Skeletal muscle tissue (tissue), 4 donors: ENCODE results near the gene MRPS31. TPM values are rescaled to one million over a fixed set of nuclear protein-coding genes. Genes with fewer than 3 reads are reported as not detected.

ENCODE experiments used
- H3K27ac ChIP-seq: one replicate; pipeline ENCODE4 v1.7.0; 2013; ENCODE audit warnings: mild to moderate bottlenecking, low read depth, low read length, inconsistent platforms
- H3K27me3 ChIP-seq, 3 donors: one replicate each; pipeline ENCODE4 v1.7.0; 2013; ENCODE audit warnings: low read length in 3 of 3; ENCODE audit not compliant: control insufficient read depth in 3 of 3, insufficient read depth in 3 of 3
- H3K36me3 ChIP-seq, 3 donors: one replicate each; pipeline ENCODE4 v1.7.0; 2013; ENCODE audit warnings: low read length in 3 of 3; ENCODE audit not compliant: control insufficient read depth in 3 of 3, insufficient read depth in 3 of 3
- H3K4me1 ChIP-seq, 3 donors: one replicate each; pipeline ENCODE4 v1.7.0; 2013; ENCODE audit warnings: low read length in 3 of 3, mild to moderate bottlenecking in 3 of 3; ENCODE audit not compliant: control insufficient read depth in 3 of 3, insufficient read depth in 3 of 3
- H3K4me3 ChIP-seq, 3 donors: one replicate each; pipeline ENCODE4 v1.7.0; 2013; ENCODE audit warnings: low read length in 3 of 3
- H3K9ac ChIP-seq, 3 donors: one replicate each; pipeline ENCODE4 v1.7.0; 2013; ENCODE audit warnings: low read length in 3 of 3, mild to moderate bottlenecking in 3 of 3, moderate library complexity in 2 of 3, low read depth in 1 of 3
- H3K9me3 ChIP-seq, 3 donors: one replicate each; pipeline ENCODE4 v1.7.0; 2013; ENCODE audit warnings: low read length in 3 of 3; ENCODE audit not compliant: control insufficient read depth in 3 of 3
- total RNA-seq: library from RNA; depleted of rRNA; stranded (reverse); fragments of >200 nt; gene quantifications from one replicate; pipeline ENCODE4 v1.2.3, GENCODE V29; 2014
- donor health status: Osteomylitis.

Gene MRPS31
- total RNA-seq, 1 donor from 2014 or later: 22.4 TPM

DNA sequence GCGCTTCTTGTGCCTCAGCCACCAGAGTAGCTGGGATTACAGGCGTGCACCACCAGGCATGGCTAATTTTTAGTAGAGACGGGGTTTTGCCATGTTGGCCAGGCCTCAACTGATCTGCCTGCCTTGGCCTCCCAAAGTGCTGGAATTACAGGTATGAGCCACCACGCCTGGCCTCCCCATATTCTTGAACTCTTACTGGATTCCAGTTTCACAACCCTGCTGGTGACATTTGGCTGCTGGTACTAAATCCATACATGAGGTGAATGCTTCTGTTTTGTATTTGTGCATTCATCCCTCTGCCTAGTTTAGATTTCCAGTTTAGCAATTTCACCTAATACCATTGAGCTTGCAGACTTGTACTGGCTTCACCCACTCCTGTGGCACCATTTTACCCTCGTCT, 32.3 kb upstream of the MRPS31 start:
- Histone ChIP-seq H3K36me3 (peaks cover 24 to 34% (median 26%) of the 10 kb centered on the region in 3 donors), H3K4me1 (no peaks in the 10 kb centered on the region), H3K9me3 (no peaks in the 10 kb centered on the region), H3K27me3 (no peaks in the 10 kb centered on the region), H3K9ac (no peak overlapping the region), H3K4me3 (no peak overlapping the region), H3K27ac (no peak overlapping the region)

DNA sequence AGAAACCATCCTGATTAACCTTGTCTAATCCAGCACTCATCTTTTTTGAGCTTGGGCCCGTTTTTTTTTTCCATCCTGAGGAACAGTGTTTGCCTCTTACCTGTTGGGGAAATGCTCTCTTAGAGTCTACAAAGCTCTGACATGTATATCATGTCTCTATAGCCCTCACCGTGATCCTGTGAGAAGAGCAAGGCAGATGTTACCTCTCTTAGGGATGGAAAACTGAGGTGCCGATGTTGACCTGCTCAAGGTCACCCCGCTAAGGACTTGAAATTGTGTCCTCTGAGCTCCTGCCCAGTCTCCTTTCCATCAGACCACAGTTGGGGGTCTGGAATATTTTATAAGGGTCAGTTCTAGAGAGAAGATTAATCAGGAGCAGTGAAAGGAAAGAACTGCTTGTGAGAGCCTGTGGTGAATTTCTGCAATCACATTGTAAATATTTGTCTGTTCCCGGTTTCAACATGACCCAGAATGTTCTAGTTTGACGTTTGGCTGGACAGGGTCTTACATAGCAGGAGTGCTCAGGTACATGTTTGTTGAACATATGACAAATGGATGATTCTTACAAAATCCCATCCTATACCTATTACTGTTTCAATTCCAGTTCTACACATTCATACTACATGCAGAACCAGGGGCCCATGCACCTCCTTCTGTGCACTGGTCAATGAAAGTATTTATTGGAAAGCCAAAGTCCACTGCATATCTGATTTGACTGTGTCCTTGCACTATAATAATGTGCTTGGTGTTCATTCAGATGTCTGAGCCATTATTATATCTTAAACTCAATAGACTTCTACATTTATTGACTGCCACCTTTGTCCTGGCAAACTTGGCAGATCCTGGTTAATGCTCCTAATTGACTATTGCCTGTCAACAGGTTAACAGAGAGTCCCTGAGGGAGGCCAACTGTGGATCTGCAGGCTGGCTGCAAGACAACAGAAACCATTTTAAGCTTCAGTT, 30.5 kb upstream of the MRPS31 start:
- Histone ChIP-seq H3K27me3 (no peaks in the 10 kb centered on the region), H3K4me1 (no peaks in the 10 kb centered on the region), H3K9me3 (no peaks in the 10 kb centered on the region), H3K9ac (no peak overlapping the region), H3K36me3 (peaks cover 21 to 36% (median 22%) of the 10 kb centered on the region in 3 donors), H3K4me3 (no peak overlapping the region), H3K27ac (no peak overlapping the region)

GRCh38 chr13:40800559-40800958, 29.6 kb upstream of the MRPS31 start:
- Histone ChIP-seq H3K4me3 (no peak overlapping the region), H3K27me3 (no peaks in the 10 kb centered on the region), H3K9ac (no peak overlapping the region), H3K36me3 (peaks cover 22 to 36% (median 26%) of the 10 kb centered on the region in 3 donors), H3K9me3 (no peaks in the 10 kb centered on the region), H3K27ac (no peak overlapping the region), H3K4me1 (no peaks in the 10 kb centered on the region)

DNA sequence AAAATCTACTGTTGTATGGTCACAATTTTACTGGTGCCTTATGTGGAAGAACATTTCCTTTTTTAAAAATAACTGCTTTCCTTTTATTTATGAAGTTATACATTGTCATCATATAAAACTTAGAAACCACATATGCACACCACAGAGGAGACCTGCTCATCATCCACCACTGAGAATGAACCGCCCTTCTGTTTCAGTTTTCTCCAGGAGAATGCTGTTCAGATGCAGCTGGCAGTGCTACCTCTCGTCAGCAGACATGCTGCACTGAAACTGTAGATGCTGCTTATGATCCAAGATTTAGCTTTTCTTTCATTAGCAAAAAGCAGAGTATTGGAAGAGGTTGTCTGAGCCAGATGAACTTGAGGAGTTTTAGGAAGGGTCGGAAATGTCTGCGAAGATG, 28.5 kb upstream of the MRPS31 start:
- Histone ChIP-seq H3K36me3 (peaks cover 23 to 31% (median 26%) of the 10 kb centered on the region in 3 donors), H3K9ac (no peak overlapping the region), H3K9me3 (no peaks in the 10 kb centered on the region), H3K4me3 (no peak overlapping the region), H3K27me3 (no peaks in the 10 kb centered on the region), H3K27ac (no peak overlapping the region), H3K4me1 (no peaks in the 10 kb centered on the region)

GRCh38 chr13:40798380-40798779, 27.4 kb upstream of the MRPS31 start:
- Histone ChIP-seq H3K36me3 (peaks cover 25 to 36% (median 31%) of the 10 kb centered on the region in 3 donors), H3K27me3 (no peaks in the 10 kb centered on the region), H3K4me3 (no peak overlapping the region), H3K9me3 (no peaks in the 10 kb centered on the region), H3K27ac (no peak overlapping the region), H3K4me1 (no peaks in the 10 kb centered on the region), H3K9ac (no peak overlapping the region)

DNA sequence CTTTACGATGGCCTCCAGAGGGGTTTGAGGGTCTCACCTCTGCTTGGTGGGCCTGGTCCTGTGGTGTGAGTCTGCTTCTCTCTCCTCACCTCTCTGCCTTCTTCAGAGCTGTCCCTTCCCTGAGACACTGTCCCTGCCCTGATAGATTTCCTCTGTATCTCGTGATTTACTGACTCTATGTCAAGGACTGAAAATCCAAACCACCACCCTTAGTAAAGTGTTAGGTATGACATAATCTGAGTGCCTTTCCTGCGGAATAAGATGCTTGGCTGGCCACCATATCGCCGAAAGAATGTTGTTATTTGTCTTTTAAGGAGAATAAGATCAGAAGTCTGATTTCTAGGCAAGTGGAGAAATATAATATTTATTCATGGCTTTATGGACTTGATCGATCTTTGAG, 25.7 kb upstream of the MRPS31 start:
- no peak overlapping the region for H3K27ac ChIP-seq
- peaks cover 20 to 37% (median 36%) of the 10 kb centered on the region in 3 donors for H3K36me3 ChIP-seq
- H3K27me3 ChIP-seq: no peaks in the 10 kb centered on the region
- no peak overlapping the region for H3K4me3 ChIP-seq
- no peaks in the 10 kb centered on the region for H3K4me1 ChIP-seq
- no peaks in the 10 kb centered on the region for H3K9me3 ChIP-seq
- H3K9ac ChIP-seq: no peak overlapping the region

DNA sequence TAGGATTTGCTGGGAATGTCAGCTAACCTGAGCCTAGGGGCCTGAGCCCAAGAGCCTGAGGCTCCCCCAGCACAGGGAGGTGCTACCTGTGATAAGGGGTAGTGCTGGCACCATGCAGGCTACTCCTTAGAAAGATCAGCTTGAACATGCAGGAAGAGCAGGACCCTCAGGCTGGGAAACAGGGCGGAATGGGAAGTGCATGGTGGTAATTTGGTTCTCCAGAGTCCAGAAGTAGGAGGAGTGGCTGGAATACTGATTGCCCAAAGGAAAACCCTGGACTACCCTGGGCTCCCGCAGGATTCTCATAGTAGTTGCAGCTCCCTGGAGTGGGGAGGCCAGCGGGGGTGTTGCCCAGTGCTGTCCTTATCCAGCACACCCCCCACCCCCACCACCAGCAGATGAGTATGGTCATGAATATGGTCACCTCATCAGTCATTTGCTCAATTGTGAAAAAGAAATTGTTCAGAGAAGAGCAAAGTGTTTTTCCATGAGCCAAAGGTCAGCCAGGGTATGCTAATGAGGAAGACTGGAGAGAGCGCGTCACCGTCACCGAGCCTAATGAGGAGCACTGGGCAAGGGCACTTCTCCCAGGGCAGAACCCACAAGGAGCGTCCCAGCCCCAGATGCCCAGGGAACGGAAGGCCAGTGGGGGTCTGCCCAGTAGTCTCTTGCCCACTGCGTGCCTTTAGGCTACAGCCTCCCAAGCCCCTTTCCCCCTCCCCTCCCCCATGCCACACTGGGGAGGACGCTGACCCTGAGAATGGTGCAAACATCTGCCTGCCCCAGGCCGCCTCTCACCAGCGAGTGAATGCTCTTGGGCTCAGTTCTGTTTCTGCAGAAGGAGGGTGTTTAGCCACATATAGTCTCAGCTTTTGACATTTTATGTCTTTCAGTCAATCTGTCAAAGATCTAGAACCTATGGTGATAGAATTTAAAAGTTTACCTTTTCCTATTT, 23.7 kb upstream of the MRPS31 start:
- Histone ChIP-seq H3K27ac (no peak overlapping the region), H3K4me1 (peaks cover 0 to 6% (median 0%) of the 10 kb centered on the region in 3 donors), H3K9ac (no peak overlapping the region), H3K27me3 (no peaks in the 10 kb centered on the region), H3K9me3 (no peaks in the 10 kb centered on the region), H3K4me3 (no peak overlapping the region), H3K36me3 (peaks cover 13 to 28% (median 23%) of the 10 kb centered on the region in 3 donors)

- H3K27ac ChIP-seq: no peak overlapping the region
- no peak overlapping the region for H3K9ac ChIP-seq
- peaks cover 0 to 6% (median 0%) of the 10 kb centered on the region in 3 donors for H3K4me1 ChIP-seq
- no peak overlapping the region for H3K4me3 ChIP-seq
- H3K27me3 ChIP-seq: no peaks in the 10 kb centered on the region
- no peaks in the 10 kb centered on the region for H3K9me3 ChIP-seq
- peaks cover 7 to 16% (median 11%) of the 10 kb centered on the region in 3 donors for H3K36me3 ChIP-seq
These were observed 22.3 kb upstream of the MRPS31 start for GRCh38 chr13:40793339-40793738.

DNA sequence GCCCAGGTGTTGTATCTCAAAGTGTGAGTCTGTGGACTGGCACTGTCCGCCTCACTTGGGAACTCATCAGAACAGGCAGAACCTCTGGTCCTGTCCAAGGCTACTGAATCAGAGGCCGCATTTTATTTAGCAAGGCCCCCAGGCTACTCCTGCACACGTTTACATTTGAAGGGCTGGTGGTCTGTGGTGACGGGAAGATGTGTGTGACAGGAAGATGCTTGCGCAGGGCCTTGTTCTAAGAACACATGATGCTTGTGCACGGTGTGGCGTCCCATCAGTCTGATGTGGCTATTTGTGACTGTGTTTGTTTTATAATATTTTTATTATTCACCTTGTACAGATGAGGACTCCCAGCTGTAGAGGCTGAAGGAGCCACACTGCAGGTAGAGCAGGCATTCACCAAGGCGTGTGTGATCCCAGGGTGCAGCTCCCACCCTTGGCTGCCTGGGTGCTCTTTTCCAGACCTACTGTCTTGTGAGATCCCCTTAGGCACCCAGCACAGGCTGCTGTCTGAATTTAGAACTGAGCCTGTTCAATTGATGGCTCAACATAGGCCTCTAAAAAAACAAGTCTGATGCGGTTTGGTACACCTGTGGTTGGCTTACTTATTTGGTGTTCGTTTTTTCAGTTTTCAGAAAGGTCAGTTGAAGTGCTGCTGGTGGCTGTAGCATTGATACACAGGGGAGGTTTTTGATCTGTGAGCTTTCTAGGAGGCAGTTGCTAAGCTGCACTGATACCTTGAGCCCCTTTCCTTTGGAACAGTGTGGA, 21.5 kb upstream of the MRPS31 start:
- Histone ChIP-seq H3K9ac (no peak overlapping the region), H3K9me3 (no peaks in the 10 kb centered on the region), H3K36me3 (peaks cover 7 to 16% (median 11%) of the 10 kb centered on the region in 3 donors), H3K27me3 (no peaks in the 10 kb centered on the region), H3K4me1 (peaks cover 0 to 6% (median 0%) of the 10 kb centered on the region in 3 donors), H3K27ac (no peak overlapping the region), H3K4me3 (no peak overlapping the region)
